IPS-18a (cell line): ENCODE results near the gene TEKT1.
A peak's percentile ranks its signal among the peaks of the same experiment; 100 is the strongest.
"Not testable (repeated sequence)": the region's sequence is repeated elsewhere in the genome, so short reads cannot be mapped to it uniquely, and the experiment has no call there.

ENCODE experiments used
- H3K27ac ChIP-seq: one replicate; pipeline ENCODE4 v1.5.1; 2013; ENCODE audit warnings: low read length
- H3K27me3 ChIP-seq: one replicate; pipeline ENCODE4 v1.6.1; 2013; ENCODE audit warnings: mild to moderate bottlenecking, low read length; ENCODE audit not compliant: control insufficient read depth, insufficient read depth
- H3K36me3 ChIP-seq: one replicate; pipeline ENCODE4 v1.6.1; 2013; ENCODE audit warnings: low read depth, low read length; ENCODE audit not compliant: control insufficient read depth
- H3K4me1 ChIP-seq: one replicate; pipeline ENCODE4 v1.6.1; 2013; ENCODE audit warnings: low read depth, low read length; ENCODE audit not compliant: control insufficient read depth
- H3K4me3 ChIP-seq: one replicate; pipeline ENCODE4 v1.5.1; 2013; ENCODE audit warnings: low read length
- H3K9ac ChIP-seq: one replicate; pipeline ENCODE4 v1.6.1; 2013; ENCODE audit warnings: mild to moderate bottlenecking, low read length, moderate library complexity
- H3K9me3 ChIP-seq: one replicate; pipeline ENCODE4 v1.6.1; 2013; ENCODE audit warnings: low read depth, low read length; ENCODE audit not compliant: control insufficient read depth

TEKT1 gene

GRCh38 chr17:6853764-6854442 lies 22.4 kb upstream of the TEKT1 start:
- H3K4me1 ChIP-seq = no peaks in the 10 kb centered on the region
- no peaks in the 10 kb centered on the region for H3K27me3 ChIP-seq
- H3K9me3 ChIP-seq = no peaks in the 10 kb centered on the region
- H3K4me3 ChIP-seq = peak overlapping the region; percentile 57
- H3K36me3 ChIP-seq = no peaks in the 10 kb centered on the region
- H3K27ac ChIP-seq = peak overlapping the region; percentile 60
- H3K9ac ChIP-seq = peak overlapping the region; percentile 65

GRCh38 chr17:6848545-6849179 lies 17.1 kb upstream of the TEKT1 start:
- H3K36me3 ChIP-seq, H3K4me3 ChIP-seq, H3K27ac ChIP-seq, H3K27me3 ChIP-seq, H3K9ac ChIP-seq, H3K9me3 ChIP-seq, H3K4me1 ChIP-seq: not testable (repeated sequence)

GRCh38 chr17:6846138-6846537 lies 14.6 kb upstream of the TEKT1 start:
- H3K4me1 ChIP-seq, H3K9me3 ChIP-seq, H3K9ac ChIP-seq, H3K4me3 ChIP-seq, H3K27me3 ChIP-seq, H3K27ac ChIP-seq, H3K36me3 ChIP-seq: not testable (repeated sequence)

GRCh38 chr17:6844406-6844805 lies 12.9 kb upstream of the TEKT1 start:
- H3K9me3 ChIP-seq, H3K9ac ChIP-seq, H3K27ac ChIP-seq, H3K27me3 ChIP-seq, H3K36me3 ChIP-seq, H3K4me3 ChIP-seq, H3K4me1 ChIP-seq: not testable (repeated sequence)

GRCh38 chr17:6843241-6843880 lies 11.8 kb upstream of the TEKT1 start:
- Histone ChIP-seq H3K4me3 (no peak overlapping the region), H3K9ac (no peak overlapping the region), H3K4me1 (no peaks in the 10 kb centered on the region), H3K36me3 (no peaks in the 10 kb centered on the region), H3K27me3 (peaks cover 7% of the 10 kb centered on the region), H3K27ac (no peak overlapping the region), H3K9me3 (no peaks in the 10 kb centered on the region)

GRCh38 chr17:6841769-6842168 lies 10.2 kb upstream of the TEKT1 start:
- H3K4me1 ChIP-seq, H3K9ac ChIP-seq, H3K9me3 ChIP-seq, H3K27ac ChIP-seq, H3K27me3 ChIP-seq, H3K4me3 ChIP-seq, H3K36me3 ChIP-seq: not testable (repeated sequence)

GRCh38 chr17:6830383-6830986 lies 1.0 kb downstream of the TEKT1 start:
- peaks cover 46% of the 10 kb centered on the region for H3K27me3 ChIP-seq
- peaks cover 3% of the 10 kb centered on the region for H3K4me1 ChIP-seq
- H3K4me3 ChIP-seq = no peak overlapping the region
- H3K36me3 ChIP-seq = no peaks in the 10 kb centered on the region
- no peak overlapping the region for H3K9ac ChIP-seq
- no peak overlapping the region for H3K27ac ChIP-seq
- no peaks in the 10 kb centered on the region for H3K9me3 ChIP-seq

GRCh38 chr17:6823011-6823442 lies 8.5 kb downstream of the TEKT1 start:
- Histone ChIP-seq H3K4me3 (no peak overlapping the region), H3K27me3 (no peaks in the 10 kb centered on the region), H3K36me3 (no peaks in the 10 kb centered on the region), H3K9ac (no peak overlapping the region), H3K9me3 (no peaks in the 10 kb centered on the region), H3K27ac (no peak overlapping the region), H3K4me1 (no peaks in the 10 kb centered on the region)

GRCh38 chr17:6818938-6819337 lies 12.6 kb downstream of the TEKT1 start:
- no peak overlapping the region for H3K27ac ChIP-seq
- no peak overlapping the region for H3K4me3 ChIP-seq
- no peaks in the 10 kb centered on the region for H3K9me3 ChIP-seq
- no peaks in the 10 kb centered on the region for H3K27me3 ChIP-seq
- no peaks in the 10 kb centered on the region for H3K36me3 ChIP-seq
- no peaks in the 10 kb centered on the region for H3K4me1 ChIP-seq
- no peak overlapping the region for H3K9ac ChIP-seq

- H3K9me3 ChIP-seq, H3K4me3 ChIP-seq, H3K36me3 ChIP-seq, H3K9ac ChIP-seq, H3K27me3 ChIP-seq, H3K4me1 ChIP-seq, H3K27ac ChIP-seq: not testable (repeated sequence)
Observed at GRCh38 chr17:6816368-6816767, 15.2 kb downstream of the TEKT1 start.

- no peak overlapping the region for H3K4me3 ChIP-seq
- H3K27ac ChIP-seq = no peak overlapping the region
- no peaks in the 10 kb centered on the region for H3K9me3 ChIP-seq
- H3K4me1 ChIP-seq = no peaks in the 10 kb centered on the region
- no peaks in the 10 kb centered on the region for H3K27me3 ChIP-seq
- H3K36me3 ChIP-seq = no peaks in the 10 kb centered on the region
- no peak overlapping the region for H3K9ac ChIP-seq
Observed at GRCh38 chr17:6815775-6816174, 15.8 kb downstream of the TEKT1 start.
